HEK293 (cell line): ENCODE measurements around the gene RCOR3.

Experiments
- ZNF654 ChIP-seq: fragments of 450-650 bp; formaldehyde crosslinking; IDR thresholded peaks from 2 replicates; pipeline ENCODE4 v1.5.1; 2016; ENCODE audit warnings: low read depth, missing biosample characterization, missing genetic modification characterization
- TF ChIP-seq, protein P1 (sequence below): fragments of 450-650 bp; formaldehyde crosslinking; IDR thresholded peaks from 2 replicates; pipeline ENCODE4 v1.5.1; 2016; ENCODE audit warnings: missing biosample characterization, missing genetic modification characterization

DNA sequence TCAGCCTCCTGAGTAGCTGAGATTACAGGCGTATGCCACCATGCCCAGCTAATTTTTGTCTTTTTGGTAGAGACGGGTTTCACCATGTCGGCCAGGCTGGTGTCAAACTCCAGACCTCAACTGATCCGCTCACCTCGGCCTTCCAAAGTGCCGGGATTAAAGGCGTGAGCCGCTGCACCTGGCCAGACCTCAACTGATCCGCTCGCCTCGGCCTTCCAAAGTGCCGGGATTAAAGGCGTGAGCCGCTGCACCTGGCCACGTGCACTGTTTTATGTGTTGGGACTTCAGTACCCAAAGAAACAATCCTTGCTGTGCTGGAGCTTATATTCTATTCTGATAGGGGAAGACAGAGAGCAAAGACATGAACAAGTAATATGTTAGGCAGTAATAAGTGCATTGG lies 77.6 kb downstream of the RCOR3 start:
- TF ChIP-seq, protein P1, sequence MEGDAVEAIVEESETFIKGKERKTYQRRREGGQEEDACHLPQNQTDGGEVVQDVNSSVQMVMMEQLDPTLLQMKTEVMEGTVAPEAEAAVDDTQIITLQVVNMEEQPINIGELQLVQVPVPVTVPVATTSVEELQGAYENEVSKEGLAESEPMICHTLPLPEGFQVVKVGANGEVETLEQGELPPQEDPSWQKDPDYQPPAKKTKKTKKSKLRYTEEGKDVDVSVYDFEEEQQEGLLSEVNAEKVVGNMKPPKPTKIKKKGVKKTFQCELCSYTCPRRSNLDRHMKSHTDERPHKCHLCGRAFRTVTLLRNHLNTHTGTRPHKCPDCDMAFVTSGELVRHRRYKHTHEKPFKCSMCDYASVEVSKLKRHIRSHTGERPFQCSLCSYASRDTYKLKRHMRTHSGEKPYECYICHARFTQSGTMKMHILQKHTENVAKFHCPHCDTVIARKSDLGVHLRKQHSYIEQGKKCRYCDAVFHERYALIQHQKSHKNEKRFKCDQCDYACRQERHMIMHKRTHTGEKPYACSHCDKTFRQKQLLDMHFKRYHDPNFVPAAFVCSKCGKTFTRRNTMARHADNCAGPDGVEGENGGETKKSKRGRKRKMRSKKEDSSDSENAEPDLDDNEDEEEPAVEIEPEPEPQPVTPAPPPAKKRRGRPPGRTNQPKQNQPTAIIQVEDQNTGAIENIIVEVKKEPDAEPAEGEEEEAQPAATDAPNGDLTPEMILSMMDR (tag by site-specific recombination): no peak
- no peak for TF ChIP-seq ZNF654
